Measurements from ENCODE around the gene DHX29. TPM values are rescaled to one million over a fixed set of nuclear protein-coding genes. Genes with fewer than 3 reads are reported as not detected.
"Not testable (repeated sequence)": the region's sequence is repeated elsewhere in the genome, so short reads cannot be mapped to it uniquely, and the experiment has no call there.

DHX29 gene
- total RNA-seq, 3 donors from 2014 or later, result 18.3 to 24.7 (median 18.6) TPM

GRCh38 chr5:55324006-55324405 lies 16.5 kb upstream of the DHX29 start:
- H3K36me3 ChIP-seq (ENCODE audit: low read depth), result no peaks in the 10 kb centered on the region
- ATAC-seq (no peak), DNase-seq (no peak)
- TF ChIP-seq CTCF (IDR thresholded peaks at IDR 0.05), result no peak
- intact Hi-C loops (cut with DNase I, micrococcal nuclease), result no loop called here
- H3K4me3 ChIP-seq, result no peak overlapping the region
- no peaks in the 10 kb centered on the region for H3K9me3 ChIP-seq
- no peaks in the 10 kb centered on the region for H3K4me1 ChIP-seq (ENCODE audit: low read depth)

GRCh38 chr5:55320571-55320970 lies 13.1 kb upstream of the DHX29 start:
- intact Hi-C loops (cut with DNase I, micrococcal nuclease), result no loop called here
- H3K36me3 ChIP-seq (ENCODE audit: low read depth), result no peaks in the 10 kb centered on the region
- H3K4me1 ChIP-seq (ENCODE audit: low read depth), result no peaks in the 10 kb centered on the region
- DNase-seq, result no peak
- no peak overlapping the region for H3K4me3 ChIP-seq
- no peak for TF ChIP-seq CTCF (IDR thresholded peaks at IDR 0.05)
- no peaks in the 10 kb centered on the region for H3K9me3 ChIP-seq
- ATAC-seq, result no peak

GRCh38 chr5:55319491-55319890 lies 12.0 kb upstream of the DHX29 start:
- H3K4me3 ChIP-seq, result no peak overlapping the region
- no peaks in the 10 kb centered on the region for H3K9me3 ChIP-seq
- H3K36me3 ChIP-seq (ENCODE audit: low read depth), result no peaks in the 10 kb centered on the region
- TF ChIP-seq CTCF (IDR thresholded peaks at IDR 0.05), result no peak
- intact Hi-C loops (cut with DNase I, micrococcal nuclease), result no loop called here
- ATAC-seq (no peak), DNase-seq (no peak)
- no peaks in the 10 kb centered on the region for H3K4me1 ChIP-seq (ENCODE audit: low read depth)

GRCh38 chr5:55318237-55318636 lies 10.7 kb upstream of the DHX29 start:
- DNase-seq; ATAC-seq; H3K4me1 ChIP-seq (ENCODE audit: low read depth); H3K4me3 ChIP-seq; intact Hi-C loops (cut with DNase I, micrococcal nuclease); H3K9me3 ChIP-seq; H3K36me3 ChIP-seq (ENCODE audit: low read depth): not testable (repeated sequence)

- no peaks in the 10 kb centered on the region for H3K4me1 ChIP-seq (ENCODE audit: low read depth)
- no peak for TF ChIP-seq CTCF (IDR thresholded peaks at IDR 0.05)
- no peak for ATAC-seq
- no peaks in the 10 kb centered on the region for H3K9me3 ChIP-seq
- intact Hi-C loops (cut with DNase I, micrococcal nuclease), result no loop called here
- no peak for DNase-seq
- H3K4me3 ChIP-seq, result no peak overlapping the region
- no peaks in the 10 kb centered on the region for H3K36me3 ChIP-seq (ENCODE audit: low read depth)
Measured at GRCh38 chr5:55316837-55317236, 9.3 kb upstream of the DHX29 start.

- Histone ChIP-seq H3K4me1 (ENCODE audit: low read depth) (no peaks in the 10 kb centered on the region), H3K36me3 (ENCODE audit: low read depth) (no peaks in the 10 kb centered on the region), H3K9me3 (no peaks in the 10 kb centered on the region), H3K4me3 (no peak overlapping the region)
- ATAC-seq (no peak), DNase-seq (no peak)
- TF ChIP-seq CTCF (IDR thresholded peaks at IDR 0.05), result no peak
- intact Hi-C loops (cut with DNase I, micrococcal nuclease), result no loop called here
Measured at GRCh38 chr5:55316289-55316688, 8.8 kb upstream of the DHX29 start.
